CD4-positive, alpha-beta T cell treated with Interleukin-10 for 1 hour (primary cell): ENCODE measurements around the gene SPC24.
"Not testable (repeated sequence)": the region's sequence is repeated elsewhere in the genome, so short reads cannot be mapped to it uniquely, and the experiment has no call there.

Source experiments
- DNase-seq: peaks from one replicate; pipeline ENCODE4 v3.0.0-alpha.2; 2020

SPC24 gene

DNA sequence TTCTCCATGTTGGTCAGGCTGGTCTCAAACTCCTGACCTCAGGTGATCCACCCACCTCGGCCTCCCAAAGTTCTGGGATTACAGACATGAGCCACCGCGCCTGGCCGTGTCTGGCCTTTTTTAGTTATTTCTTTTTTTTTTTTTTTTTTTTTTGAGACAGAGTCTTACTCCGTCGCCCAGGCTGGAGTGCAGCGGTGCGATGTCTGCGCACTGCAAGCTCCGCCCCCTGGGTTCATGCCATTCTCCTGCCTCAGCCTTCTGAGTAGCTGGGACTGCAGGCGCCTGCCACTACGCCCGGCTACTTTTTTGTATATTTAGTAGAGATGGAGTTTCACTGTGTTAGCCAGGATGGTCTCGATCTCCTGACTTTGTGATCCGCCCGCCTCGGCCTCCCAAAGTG, 33.6 kb downstream of the SPC24 start:
- not testable (repeated sequence) for DNase-seq

DNA sequence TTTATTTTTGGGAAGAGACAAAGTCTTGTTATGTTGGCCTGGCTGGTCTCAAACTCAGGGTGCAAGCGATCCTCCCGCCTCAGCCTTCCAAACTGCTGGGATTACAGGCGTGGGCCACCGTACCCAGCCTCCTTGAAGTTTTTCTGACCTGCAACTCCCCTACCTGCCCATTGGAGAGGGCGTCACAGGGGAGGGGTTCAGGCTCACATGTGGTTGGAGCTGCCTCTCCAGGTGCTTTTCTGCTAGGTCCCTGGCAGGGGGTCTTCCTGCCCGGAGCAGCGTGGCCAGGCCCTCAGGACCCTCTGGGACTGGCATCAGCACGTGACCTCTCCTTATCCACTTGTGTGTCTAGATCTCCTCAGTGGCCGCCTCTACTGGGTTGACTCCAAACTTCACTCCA, 39.1 kb downstream of the SPC24 start:
- no peak for DNase-seq

DNA sequence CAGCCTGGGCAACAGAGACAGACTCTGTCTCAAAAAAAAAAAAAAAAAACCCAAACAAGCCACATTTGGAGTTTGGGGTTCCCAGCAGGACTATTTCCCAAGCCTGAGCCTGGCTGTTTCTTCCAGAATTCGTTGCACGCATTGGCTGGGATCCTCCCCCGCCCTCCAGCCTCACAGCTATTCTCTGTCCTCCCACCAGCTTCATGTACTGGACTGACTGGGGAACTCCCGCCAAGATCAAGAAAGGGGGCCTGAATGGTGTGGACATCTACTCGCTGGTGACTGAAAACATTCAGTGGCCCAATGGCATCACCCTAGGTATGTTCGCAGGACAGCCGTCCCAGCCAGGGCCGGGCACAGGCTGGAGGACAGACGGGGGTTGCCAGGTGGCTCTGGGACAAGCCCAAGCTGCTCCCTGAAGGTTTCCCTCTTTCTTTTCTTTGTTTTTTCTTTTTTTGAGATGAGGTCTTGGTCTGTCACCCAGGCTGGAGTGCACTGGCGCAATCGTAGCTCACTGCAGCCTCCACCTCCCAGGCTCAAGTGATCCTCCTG, 39.6 kb downstream of the SPC24 start:
- DNase-seq = no peak

DNA sequence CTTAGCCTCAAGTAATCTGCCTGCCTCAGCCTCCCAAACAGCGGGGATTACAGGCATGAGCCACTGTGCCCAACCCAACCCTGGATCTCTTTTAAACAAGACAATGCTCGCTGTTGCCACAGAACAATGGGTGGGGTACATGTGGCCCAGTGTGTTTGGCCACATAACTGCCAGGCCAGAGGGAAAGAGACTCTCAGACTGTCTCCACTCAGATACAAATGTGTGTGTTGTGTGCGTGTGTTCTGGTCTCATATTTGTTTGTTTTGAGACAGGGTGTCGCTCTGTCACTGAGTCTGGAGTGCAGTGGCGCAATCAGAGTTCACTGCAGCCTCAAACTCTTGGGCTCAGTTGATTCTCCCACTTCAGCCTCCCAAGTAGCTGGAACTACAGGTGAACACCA, 40.5 kb downstream of the SPC24 start:
- DNase-seq = no peak

DNA sequence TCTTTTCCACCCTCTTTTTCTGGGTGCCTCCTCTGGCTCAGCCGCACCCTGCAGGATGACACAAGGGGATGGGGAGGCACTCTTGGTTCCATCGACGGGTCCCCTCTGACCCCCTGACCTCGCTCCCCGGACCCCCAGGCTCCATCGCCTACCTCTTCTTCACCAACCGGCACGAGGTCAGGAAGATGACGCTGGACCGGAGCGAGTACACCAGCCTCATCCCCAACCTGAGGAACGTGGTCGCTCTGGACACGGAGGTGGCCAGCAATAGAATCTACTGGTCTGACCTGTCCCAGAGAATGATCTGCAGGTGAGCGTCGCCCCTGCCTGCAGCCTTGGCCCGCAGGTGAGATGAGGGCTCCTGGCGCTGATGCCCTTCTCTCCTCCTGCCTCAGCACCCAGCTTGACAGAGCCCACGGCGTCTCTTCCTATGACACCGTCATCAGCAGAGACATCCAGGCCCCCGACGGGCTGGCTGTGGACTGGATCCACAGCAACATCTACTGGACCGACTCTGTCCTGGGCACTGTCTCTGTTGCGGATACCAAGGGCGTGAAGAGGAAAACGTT, 42.4 kb downstream of the SPC24 start:
- DNase-seq = no peak

DNA sequence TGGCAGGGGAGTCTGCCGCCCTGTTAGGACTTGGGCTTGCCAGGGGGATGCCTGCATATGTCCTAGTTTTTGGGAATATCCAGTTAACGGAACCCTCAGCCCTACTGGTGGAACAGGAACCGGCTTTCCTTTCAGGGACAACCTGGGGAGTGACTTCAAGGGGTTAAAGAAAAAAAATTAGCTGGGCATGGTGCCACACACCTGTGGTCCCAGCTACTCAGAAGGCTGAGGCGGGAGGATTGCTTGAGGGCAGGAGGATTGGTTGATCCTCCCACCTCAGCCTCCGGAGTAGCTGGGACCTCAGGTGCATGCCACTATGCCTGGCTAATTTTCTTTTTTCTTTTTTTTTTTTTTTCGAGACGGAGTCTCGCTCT, 43.8 kb downstream of the SPC24 start:
- DNase-seq = no peak

DNA sequence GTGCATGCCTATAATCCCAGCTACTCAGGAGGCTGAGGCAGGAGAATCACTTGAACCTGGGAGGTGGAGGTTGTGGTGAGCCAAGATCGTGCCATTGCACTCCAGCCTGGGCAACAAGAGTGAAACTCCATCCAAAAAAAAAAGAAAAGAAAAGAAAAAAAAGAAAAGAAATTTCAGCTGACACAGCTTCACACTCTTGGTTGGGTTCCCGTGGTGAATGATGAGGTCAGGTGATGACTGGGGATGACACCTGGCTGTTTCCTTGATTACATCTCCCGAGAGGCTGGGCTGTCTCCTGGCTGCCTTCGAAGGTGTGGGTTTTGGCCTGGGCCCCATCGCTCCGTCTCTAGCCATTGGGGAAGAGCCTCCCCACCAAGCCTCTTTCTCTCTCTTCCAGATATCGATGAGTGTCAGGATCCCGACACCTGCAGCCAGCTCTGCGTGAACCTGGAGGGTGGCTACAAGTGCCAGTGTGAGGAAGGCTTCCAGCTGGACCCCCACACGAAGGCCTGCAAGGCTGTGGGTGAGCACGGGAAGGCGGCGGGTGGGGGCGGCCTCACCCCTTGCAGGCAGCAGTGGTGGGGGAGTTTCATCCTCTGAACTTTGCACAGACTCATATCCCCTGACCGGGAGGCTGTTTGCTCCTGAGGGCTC, 44.3 kb downstream of the SPC24 start:
- no peak for DNase-seq

DNA sequence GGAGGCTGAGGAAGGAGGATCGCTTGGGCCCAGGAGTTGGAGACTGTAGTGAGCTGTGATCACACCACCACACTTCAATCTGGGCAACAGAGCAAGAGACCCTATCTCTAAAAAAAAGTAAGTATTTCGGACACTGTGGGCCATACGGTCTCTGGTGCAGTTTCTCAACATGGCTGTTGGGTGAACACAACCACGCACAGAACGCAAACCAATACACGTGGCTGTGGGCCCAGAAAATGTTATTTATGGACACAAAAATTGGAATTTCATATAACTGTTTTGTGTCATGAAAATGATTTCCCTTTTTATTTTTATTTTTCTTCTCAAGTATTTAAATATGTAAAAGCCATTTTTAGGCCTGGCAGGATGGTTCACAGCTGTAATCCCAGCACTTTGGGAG, 46.8 kb downstream of the SPC24 start:
- no peak for DNase-seq

DNA sequence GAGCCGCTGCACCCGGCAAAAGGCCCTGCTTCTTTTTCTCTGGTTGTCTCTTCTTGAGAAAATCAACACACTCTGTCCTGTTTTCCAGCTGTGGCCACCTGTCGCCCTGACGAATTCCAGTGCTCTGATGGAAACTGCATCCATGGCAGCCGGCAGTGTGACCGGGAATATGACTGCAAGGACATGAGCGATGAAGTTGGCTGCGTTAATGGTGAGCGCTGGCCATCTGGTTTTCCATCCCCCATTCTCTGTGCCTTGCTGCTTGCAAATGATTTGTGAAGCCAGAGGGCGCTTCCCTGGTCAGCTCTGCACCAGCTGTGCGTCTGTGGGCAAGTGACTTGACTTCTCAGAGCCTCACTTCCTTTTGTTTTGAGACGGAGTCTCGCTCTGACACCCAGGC, 49.1 kb downstream of the SPC24 start:
- DNase-seq = no peak

DNA sequence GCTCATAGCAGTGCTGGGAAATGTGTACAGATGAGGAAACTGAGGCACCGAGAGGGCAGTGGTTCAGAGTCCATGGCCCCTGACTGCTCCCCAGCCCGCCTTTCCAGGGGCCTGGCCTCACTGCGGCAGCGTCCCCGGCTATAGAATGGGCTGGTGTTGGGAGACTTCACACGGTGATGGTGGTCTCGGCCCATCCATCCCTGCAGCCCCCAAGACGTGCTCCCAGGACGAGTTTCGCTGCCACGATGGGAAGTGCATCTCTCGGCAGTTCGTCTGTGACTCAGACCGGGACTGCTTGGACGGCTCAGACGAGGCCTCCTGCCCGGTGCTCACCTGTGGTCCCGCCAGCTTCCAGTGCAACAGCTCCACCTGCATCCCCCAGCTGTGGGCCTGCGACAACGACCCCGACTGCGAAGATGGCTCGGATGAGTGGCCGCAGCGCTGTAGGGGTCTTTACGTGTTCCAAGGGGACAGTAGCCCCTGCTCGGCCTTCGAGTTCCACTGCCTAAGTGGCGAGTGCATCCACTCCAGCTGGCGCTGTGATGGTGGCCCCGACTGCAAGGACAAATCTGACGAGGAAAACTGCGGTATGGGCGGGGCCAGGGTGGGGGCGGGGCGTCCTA, 50.5 kb downstream of the SPC24 start:
- no peak for DNase-seq

DNA sequence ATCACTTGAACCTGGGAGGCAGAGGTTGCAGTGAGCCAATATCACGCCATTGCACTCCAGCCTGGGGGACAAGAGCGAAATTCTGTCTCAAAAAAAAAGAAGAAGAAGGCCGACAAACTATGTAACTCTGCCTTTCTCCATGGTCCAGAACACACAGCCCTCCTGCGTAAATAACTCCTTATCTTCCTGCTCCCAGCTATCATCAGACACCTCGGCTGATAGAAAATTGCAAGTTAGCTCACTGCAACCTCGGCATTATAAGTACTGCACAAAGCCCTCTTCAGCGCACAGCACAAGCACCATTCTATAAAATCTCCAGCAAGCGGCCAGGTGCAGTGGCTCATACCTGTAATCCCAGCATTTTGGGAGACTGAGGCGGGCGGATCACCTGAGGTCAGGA, 51.9 kb downstream of the SPC24 start:
- DNase-seq = not testable (repeated sequence)

DNA sequence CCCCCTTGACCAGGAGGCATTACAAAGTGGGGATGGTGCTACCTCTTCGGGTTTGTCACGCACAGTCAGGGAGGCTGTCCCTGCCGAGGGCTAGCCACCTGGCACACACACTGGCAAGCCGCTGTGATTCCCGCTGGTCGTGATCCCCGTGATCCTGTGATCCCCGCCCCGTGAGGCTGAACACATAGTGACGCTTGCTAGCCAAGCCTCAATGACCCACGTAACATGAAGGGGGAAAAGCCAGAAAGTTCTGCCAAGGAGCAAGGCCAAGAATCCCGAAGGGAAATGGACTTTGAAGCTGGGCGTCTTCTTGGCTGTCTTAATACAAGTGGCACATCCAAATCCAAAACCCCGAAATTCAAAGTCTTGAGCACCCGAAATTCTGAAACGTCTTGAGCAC, 52.6 kb downstream of the SPC24 start:
- peak; percentile 7 for DNase-seq

DNA sequence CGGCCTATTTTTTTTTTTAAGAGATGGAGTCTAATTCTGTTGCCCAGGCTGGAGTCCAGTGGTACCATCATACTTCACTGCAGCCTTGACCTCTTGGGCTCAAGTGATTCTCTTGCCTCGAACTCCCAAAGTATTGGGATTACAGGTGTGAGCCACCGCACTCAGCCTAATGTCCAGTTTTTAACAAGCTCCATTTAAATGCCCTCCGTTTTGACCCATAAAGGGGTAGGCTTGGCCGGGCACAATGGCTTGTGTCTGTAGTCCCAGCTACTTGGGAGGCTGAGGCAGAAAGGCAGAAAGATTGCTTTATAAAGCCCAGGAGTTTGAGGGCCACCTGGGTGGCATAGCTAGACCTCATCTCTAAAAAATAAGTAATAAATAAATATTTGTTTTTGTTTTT, 54.5 kb downstream of the SPC24 start:
- DNase-seq = no peak

DNA sequence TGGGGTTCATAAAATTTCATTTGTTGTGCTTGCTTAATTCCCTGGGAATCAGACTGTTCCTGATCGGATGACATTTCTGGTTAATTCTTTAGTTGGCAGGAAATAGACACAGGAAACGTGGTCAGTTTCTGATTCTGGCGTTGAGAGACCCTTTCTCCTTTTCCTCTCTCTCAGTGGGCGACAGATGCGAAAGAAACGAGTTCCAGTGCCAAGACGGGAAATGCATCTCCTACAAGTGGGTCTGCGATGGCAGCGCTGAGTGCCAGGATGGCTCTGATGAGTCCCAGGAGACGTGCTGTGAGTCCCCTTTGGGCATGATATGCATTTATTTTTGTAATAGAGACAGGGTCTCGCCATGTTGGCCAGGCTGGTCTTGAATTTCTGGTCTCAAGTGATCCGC, 55.5 kb downstream of the SPC24 start:
- DNase-seq = no peak

DNA sequence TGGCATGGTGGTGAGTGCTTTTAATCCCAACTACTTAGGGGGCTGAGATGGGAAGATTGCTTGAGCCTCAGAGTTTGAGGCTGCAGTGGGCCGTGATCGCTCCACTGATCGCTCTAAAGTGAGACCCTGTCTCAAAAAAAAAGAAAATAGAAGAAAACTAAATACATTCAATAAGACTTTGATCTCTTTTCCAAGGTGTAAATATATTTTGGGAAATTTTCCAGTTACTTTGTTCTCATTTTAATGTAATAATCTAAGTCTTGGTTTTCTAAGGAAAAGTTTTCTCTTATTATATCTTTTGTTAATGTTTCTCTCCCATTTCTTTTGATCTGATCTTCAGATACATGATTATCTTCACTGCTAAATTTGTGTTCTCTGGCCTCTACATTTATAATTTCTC, 56.7 kb downstream of the SPC24 start:
- DNase-seq = no peak

DNA sequence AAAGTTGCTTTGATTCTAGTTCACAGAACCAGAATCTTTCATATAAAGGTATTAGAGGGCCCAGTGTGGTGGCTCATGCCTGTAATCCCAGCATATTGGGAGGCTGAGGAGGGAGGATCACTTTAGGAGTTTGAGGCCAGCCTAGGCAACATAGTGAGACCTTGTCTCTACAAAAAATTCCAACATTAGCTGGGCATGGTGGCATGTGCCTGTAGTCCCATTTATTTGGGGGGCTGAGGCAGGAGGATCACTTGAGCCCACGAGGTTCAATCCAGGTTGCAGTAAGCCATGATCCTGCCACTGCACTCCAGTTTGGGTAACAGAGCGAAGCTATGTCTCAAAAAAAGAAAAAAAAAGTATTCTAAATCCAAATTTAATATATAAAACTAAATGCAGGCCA, 57.3 kb downstream of the SPC24 start:
- DNase-seq = peak; percentile 4

DNA sequence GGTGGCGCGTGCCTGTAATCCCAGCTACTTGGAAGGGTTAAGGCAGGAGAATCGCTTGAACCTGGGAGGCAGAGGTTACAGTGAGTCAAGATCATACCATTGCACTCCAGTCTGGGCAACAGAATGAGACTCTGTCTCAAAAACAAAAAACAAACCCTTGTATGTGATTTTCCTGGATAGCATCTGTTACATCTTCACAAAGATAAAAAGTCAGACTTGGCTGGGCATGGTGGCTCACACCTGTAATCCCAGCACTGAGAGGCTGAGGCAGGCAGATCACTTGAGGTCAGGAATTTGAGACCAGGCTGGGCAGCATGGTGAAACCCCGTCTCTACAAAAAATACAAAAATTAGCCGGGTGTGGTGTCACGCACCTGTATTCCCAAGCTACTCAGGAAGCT, 58.2 kb downstream of the SPC24 start:
- peak; percentile 6 for DNase-seq

DNA sequence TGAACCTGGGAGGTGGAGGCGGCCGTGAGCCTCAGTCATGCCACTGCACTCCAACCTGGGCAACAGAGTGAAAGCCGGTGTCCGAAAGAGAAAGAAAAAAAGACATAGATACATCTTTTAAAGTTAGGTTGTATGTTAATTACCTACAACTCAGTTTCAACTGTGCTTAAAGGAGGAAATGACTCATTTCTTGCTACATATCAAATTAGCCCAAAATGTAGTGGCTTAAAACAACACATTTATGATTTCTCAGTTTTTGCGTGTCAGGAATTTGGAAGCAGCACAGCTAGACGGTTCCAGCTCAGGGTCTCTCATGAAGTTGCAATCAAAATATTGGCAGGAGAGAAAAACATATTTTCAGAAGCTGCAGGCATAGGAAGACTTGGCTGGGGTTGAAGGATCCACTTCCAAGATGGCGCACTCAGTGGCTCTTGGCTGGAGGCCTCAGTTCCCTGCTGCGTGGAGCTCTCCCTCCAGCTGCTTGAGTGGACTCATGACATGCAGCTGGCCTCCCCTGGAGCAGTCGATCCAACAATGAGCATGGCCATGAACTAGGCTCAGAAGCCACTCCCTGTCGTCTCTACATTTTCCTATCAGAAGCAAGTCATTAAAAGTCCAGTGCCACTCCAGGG, 59.3 kb downstream of the SPC24 start:
- DNase-seq = peak; percentile 53
